KMS-11 (cell line): ENCODE measurements around the gene WDFY1.

Experiments used
- H2AFZ ChIP-seq: fragments of 200-600 bp; sonication (generic); 2 replicates; pipeline ENCODE4 v1.6.1; 2016; ENCODE audit warnings: antibody characterized with exemption, mixed run types, low read depth
- H3K27ac ChIP-seq: fragments of 200-600 bp; sonication (generic); 2 replicates; pipeline ENCODE4 v1.6.1; 2016; ENCODE audit warnings: mild to moderate bottlenecking, mixed run types
- H3K27me3 ChIP-seq: fragments of 200-600 bp; sonication (generic); 2 replicates; pipeline ENCODE4 v1.6.1; 2017; ENCODE audit warnings: mild to moderate bottlenecking, low read depth, mixed run types, moderate library complexity; ENCODE audit not compliant: insufficient read depth
- H3K36me3 ChIP-seq: fragments of 200-600 bp; sonication (generic); 2 replicates; pipeline ENCODE4 v1.6.1; 2017; ENCODE audit warnings: mild to moderate bottlenecking, mixed run types; ENCODE audit not compliant: insufficient read depth
- H3K4me1 ChIP-seq: fragments of 200-600 bp; sonication (generic); 2 replicates; pipeline ENCODE4 v1.6.1; 2016; ENCODE audit warnings: mild to moderate bottlenecking, low read depth, mixed run types; ENCODE audit not compliant: poor library complexity, severe bottlenecking
- H3K4me2 ChIP-seq: fragments of 200-600 bp; sonication (generic); 2 replicates; pipeline ENCODE4 v1.7.0; 2016; ENCODE audit warnings: mild to moderate bottlenecking, mixed run types
- H3K4me3 ChIP-seq: fragments of 200-600 bp; sonication (generic); IDR thresholded peaks from 2 replicates; pipeline ENCODE4 v1.6.1; 2017; ENCODE audit warnings: low read depth, low read length, mixed read lengths; ENCODE audit not compliant: insufficient read depth
- H3K79me2 ChIP-seq: fragments of 200-600 bp; sonication (generic); 2 replicates; pipeline ENCODE4 v1.6.1; 2016; ENCODE audit warnings: low read depth, mixed run types; ENCODE audit not compliant: insufficient read depth
- H3K9ac ChIP-seq: fragments of 200-600 bp; sonication (generic); 2 replicates; pipeline ENCODE4 v1.6.1; 2016; ENCODE audit warnings: mild to moderate bottlenecking, mixed run types
- H4K20me1 ChIP-seq: fragments of 200-600 bp; sonication (generic); 2 replicates; pipeline ENCODE4 v1.6.1; 2016; ENCODE audit warnings: mild to moderate bottlenecking, mixed run types; ENCODE audit not compliant: insufficient read depth
- CTCF ChIP-seq: fragments of 200-600 bp; sonication (generic); conservative IDR thresholded peaks from 2 replicates; pipeline ENCODE4 v1.6.1; 2017; ENCODE audit warnings: low read depth, mild to moderate bottlenecking, antibody characterized with exemption, low read length, moderate library complexity, mixed read lengths

WDFY1 gene

GRCh38 chr2:223860809-223861738 lies 84.1 kb downstream of the WDFY1 start:
- Histone ChIP-seq H3K4me1 (peaks cover 29% of the 10 kb centered on the region), H3K4me3 (no peak overlapping the region), H3K4me2 (no peak overlapping the region), H3K36me3 (no peaks in the 10 kb centered on the region), H3K79me2 (no peaks in the 10 kb centered on the region), H3K27ac (no peak overlapping the region), H3K9ac (no peak overlapping the region), H3K27me3 (no peaks in the 10 kb centered on the region), H2AFZ (no peak overlapping the region), H4K20me1 (no peaks in the 10 kb centered on the region)
- TF ChIP-seq CTCF: no peak

GRCh38 chr2:223859070-223859469 lies 86.1 kb downstream of the WDFY1 start:
- H3K79me2 ChIP-seq: no peaks in the 10 kb centered on the region
- H3K27ac ChIP-seq: no peak overlapping the region
- TF ChIP-seq CTCF: no peak
- no peak overlapping the region for H3K4me3 ChIP-seq
- no peaks in the 10 kb centered on the region for H4K20me1 ChIP-seq
- no peak overlapping the region for H3K9ac ChIP-seq
- no peak overlapping the region for H3K4me2 ChIP-seq
- H3K36me3 ChIP-seq: no peaks in the 10 kb centered on the region
- H3K4me1 ChIP-seq: peaks cover 9% of the 10 kb centered on the region
- H3K27me3 ChIP-seq: no peaks in the 10 kb centered on the region
- no peak overlapping the region for H2AFZ ChIP-seq

GRCh38 chr2:223856584-223856983 lies 88.6 kb downstream of the WDFY1 start:
- Histone ChIP-seq H3K79me2 (no peaks in the 10 kb centered on the region), H3K9ac (no peak overlapping the region), H3K4me1 (peaks cover 4% of the 10 kb centered on the region), H4K20me1 (no peaks in the 10 kb centered on the region), H3K4me3 (no peak overlapping the region), H2AFZ (no peak overlapping the region), H3K4me2 (no peak overlapping the region), H3K27ac (no peak overlapping the region), H3K36me3 (no peaks in the 10 kb centered on the region), H3K27me3 (no peaks in the 10 kb centered on the region)
- no peak for TF ChIP-seq CTCF

GRCh38 chr2:223856021-223856420 lies 89.1 kb downstream of the WDFY1 start:
- no peaks in the 10 kb centered on the region for H3K36me3 ChIP-seq
- no peak overlapping the region for H3K27ac ChIP-seq
- no peaks in the 10 kb centered on the region for H3K4me1 ChIP-seq
- no peak for TF ChIP-seq CTCF
- no peak overlapping the region for H3K4me3 ChIP-seq
- no peak overlapping the region for H3K9ac ChIP-seq
- no peak overlapping the region for H3K4me2 ChIP-seq
- no peaks in the 10 kb centered on the region for H3K79me2 ChIP-seq
- no peaks in the 10 kb centered on the region for H3K27me3 ChIP-seq
- no peaks in the 10 kb centered on the region for H4K20me1 ChIP-seq
- no peak overlapping the region for H2AFZ ChIP-seq
